Left forelimb (tissue), 1 donor: Measurements from ENCODE around the gene ZNF74.
"Not testable (repeated sequence)": the region's sequence is repeated elsewhere in the genome, so short reads cannot be mapped to it uniquely, and the experiment has no call there.

ENCODE experiments used
- DNase-seq: peaks from one replicate; pipeline ENCODE4 v3.0.0-alpha.2; 2018; ENCODE audit warnings: low spot score

Gene ZNF74

DNA sequence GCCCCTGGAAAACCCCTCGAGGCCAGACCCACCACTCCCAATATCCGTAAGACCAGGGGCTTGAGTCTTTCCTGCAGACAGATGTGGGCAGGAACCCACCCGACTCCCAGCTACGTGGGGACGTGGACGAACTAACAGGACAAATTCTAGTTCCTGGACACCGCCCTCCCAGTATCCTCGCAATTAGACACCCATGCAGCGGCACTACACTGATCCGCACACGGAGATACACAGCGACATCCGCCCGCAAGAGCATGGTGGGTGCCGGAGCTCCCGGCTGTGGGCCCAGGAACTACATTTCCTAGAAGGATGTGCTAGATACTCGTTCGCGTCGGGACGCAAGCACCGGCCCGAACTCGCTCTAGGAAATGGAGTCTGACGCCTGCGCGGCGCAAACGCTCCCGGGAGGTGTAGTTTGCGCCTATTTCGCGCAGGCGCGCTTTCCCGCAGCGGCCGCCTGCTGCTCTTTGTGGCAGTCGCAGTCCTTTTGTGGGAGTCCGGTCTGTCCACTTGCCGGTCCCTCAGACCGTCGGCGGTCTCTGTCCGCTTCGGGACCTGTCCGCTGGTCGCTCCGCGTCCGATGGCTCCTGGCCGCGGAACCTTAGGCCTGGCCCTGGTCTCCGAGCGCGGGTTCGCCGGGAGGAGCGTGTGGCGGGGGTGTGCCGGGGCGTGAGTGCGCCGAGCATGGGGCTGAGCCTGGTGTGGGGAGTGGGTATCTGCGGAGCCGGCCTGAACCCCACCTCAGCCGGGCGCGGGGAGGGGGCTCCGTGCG lies at the start of gene ZNF74:
TSS of gene ZNF74 (plus strand) at position 447 of the 772 bp plus-strand sequence. CDS start 478 bp downstream, outside the sequence.
- DNase-seq, result peak; percentile 92

DNA sequence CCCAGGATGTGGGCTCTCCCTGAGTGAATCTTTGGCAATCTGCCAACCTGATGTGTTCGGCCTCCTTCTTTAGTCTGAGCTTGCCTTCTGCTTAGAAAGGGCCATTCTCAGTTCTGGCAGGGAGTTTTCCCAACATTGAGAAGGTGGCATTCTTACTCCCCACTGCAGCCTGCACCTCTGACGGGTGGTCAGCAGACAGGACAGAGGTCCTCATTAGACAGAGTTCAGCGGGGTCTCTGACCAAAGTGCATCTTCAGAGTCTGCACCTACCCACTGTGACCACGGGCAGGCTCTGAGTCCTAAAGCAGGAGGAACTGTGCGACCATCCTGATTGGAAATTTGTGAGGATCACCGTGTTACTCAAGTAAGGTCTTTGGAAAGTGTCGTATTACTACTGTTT lies 47.4 kb upstream of the ZNF74 start:
- DNase-seq, result not testable (repeated sequence)

DNA sequence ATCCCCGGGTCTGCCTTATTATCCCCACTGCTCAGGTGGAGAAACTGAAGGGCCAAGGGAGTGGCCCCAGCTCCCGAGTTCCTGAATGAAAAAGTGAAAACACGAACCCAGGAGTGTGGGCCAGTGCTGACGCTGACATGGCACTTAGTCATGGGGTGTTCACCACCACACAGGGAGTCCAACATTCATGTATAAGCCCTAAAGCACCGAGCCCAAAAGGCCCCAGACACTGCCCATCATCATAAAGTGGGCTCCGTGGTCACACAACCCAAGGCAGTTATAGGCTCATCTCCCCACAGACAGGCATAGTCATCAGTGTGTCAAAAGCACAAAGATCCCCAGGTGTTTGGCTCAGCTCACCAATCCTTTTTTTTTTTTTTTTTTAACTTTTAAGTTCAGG lies 41.4 kb upstream of the ZNF74 start:
- peak; percentile 2 for DNase-seq

DNA sequence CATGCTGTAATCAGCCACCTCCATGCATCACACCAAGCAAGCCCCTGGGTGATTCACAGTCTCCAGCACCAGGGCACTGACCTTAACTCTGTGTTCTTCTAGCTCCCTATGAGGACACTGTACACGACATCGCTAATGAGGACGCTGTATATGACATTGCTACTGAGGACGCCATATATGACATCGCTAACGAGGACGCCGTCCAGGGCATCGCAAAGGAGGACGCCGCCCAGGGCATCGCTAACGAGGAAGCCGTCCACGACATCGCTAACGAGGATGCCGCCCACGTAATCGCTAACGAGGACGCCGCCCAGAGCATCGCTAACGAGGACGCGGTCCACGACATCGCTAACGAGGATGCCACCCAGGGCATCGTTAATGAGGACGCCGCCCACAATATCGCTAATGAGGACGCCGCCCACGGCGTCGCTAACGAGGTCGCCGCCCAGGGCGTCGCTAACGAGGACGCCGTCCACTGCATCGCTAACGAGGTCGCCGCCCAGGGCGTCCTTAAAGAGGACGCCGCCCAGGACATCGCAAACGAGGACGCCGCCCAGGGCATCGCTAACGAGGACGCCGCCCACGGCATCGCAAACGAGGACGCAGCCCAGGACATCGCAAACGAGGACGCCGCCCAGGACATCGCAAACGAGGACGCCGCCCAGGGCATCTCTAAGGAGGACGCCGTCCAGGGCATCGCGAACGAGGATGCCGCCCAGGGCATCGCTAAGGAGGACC lies 39.5 kb upstream of the ZNF74 start:
- peak; percentile 58 for DNase-seq

DNA sequence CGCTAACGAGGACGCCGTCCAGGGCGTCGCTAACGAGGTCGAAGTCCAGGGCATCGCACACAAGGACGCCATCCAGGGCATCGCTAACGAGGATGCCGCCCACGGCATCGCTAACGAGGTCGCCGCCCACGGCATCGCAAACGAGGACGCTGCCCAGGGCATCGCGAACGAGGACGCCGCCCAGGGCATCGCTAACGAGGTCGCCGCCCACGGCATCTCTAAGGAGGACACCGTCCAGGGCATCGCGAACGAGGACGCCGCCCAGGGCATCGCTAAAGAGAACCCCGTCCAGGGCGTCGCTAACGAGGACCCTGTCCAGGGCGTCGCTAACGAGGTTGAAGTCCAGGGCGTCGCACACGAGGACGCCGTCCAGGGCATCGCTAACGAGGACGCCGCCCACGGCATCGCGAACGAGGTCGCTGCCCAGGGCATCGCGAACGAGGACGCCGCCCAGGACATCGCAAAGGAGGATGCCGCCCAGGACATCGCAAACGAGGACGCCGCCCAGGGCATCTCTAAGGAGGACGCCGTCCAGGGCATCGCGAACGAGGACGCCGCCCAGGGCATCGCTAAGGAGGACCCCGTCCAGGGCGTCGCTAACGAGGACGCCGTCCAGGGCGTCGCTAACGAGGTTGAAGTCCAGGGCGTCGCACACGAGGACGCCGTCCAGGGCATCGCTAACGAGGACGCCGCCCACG lies 37.9 kb upstream of the ZNF74 start:
- DNase-seq, result peak; percentile 12

DNA sequence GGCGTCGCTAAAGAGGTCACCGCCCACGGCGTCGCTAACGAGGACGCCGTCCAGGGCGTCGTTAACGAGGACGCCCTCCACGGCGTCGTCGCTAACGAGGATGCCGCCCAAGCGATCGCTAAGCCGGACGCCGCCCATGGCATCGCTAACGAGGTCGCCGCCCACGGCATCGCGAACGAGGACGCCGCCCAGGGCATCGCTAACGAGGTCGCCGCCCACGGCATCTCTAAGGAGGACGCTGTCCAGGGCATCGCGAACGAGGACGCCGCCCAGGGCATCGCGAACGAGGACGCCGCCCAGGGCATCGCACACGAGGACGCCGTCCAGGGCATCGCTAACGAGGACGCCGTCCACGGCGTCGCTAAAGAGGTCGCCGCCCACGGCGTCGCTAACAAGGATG lies 37.0 kb upstream of the ZNF74 start:
- DNase-seq, result not testable (repeated sequence)

DNA sequence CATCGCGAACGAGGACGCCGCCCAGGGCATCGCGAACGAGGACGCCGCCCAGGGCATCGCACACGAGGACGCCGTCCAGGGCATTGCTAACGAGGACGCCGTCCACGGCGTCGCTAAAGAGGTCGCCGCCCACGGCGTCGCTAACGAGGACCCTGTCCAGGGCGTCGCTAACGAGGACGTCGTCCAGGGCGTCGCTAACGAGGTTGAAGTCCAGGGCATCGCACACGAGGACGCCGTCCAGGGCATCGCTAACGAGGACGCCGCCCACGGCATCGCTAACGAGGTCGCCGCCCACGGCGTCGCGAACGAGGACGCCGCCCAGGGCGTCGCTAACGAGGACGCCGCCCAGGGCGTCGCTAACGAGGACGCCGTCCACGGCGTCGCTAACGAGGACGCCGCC lies 36.0 kb upstream of the ZNF74 start:
- DNase-seq, result not testable (repeated sequence)

DNA sequence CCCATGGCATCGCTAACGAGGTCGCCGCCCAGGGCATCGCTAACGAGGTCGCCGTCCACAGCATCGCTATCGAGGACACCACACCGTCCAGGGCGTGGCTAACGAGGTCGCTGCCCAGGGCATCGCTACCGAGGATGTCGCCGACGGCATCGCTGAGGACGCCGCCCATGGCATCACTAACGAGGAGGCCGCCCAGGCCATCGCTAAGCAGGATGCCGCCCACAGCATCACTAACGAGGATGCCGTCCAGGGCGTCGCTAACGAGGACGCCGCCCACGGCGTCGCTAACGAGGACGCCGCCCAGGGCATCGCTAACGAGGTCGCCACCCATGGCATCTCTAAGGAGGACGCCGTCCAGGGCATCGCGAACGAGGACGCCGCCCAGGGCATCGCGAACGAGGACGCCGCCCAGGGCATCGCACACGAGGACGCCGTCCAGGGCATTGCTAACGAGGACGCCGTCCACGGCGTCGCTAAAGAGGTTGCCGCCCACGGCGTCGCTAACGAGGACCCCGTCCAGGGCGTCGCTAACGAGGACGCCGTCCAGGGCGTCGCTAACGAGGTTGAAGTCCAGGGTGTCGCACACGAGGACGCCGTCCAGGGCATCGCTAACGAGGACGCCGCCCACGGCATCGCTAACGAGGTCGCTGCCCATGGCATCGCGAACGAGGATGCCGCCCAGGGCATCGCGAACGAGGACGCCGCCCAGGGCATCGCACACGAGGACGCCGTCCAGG lies 35.3 kb upstream of the ZNF74 start:
- DNase-seq, result not testable (repeated sequence)

DNA sequence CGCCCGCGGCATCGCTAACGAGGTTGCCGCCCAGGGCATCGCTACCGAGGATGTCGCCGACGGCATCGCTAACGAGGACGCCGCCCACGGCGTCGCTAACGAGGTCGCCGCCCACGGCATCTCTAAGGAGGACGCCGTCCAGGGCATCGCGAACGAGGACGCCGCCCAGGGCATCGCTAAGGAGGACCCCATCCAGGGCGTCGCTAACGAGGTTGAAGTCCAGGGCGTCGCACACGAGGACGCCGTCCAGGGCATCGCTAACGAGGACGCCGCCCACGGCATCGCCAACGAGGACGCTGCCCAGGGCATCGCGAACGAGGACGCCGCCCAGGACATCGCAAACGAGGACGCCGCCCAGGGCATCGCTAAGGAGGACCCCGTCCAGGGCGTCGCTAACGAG lies 33.7 kb upstream of the ZNF74 start:
- DNase-seq, result not testable (repeated sequence)

DNA sequence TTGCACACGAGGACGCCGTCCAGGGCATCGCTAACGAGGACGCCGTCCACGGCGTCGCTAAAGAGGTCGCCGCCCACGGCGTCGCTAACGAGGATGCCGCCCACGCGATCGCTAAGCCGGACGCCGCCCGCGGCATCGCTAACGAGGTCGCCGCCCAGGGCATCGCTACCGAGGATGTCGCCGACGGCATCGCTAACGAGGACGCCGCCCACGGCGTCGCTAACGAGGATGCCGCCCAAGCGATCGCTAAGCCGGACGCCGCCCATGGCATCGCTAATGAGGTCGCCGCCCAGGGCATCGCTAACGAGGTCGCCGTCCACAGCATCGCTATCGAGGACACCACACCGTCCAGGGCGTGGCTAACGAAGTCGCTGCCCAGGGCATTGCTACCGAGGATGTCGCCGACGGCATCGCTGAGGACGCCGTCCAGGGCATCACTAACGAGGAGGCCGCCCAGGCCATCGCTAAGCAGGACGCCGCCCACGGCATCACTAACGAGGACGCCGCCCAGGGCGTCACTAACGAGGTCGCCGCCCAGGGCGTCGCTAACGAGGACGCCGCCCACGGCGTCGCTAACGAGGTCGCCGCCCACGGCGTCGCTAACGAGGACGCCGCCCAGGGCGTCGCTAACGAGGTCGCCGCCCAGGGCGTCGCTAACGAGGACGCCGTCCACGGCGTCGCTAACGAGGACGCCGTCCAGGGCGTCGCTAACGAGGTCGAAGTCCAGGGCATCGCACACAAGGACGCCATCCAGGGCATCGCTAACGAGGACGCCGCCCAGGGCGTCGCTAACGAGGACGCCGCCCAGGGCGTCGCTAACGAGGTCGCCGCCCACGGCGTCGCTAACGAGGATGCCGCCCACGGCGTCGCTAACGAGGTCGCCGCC lies 32.8 kb upstream of the ZNF74 start:
- not testable (repeated sequence) for DNase-seq

DNA sequence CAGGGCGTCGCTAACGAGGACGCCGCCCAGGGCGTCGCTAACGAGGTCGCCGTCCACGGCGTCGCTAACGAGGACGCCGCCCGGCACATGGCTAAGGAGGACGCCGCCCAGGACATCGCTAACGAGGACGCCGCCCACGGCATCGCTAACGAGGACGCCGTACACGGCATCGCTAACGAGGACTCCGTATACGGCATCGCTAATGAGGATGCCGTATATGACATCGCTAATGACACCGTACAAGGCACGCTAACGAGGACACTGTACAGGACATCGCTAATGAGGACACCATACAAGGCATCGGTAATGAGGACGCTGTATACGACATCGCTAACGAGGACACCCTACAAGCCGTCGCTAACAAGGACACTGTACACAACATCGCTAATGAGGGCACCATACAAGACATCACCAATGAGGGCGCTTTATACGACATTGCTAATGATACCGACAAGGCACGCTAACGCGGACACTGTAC lies 32.2 kb upstream of the ZNF74 start:
- DNase-seq, result not testable (repeated sequence)

DNA sequence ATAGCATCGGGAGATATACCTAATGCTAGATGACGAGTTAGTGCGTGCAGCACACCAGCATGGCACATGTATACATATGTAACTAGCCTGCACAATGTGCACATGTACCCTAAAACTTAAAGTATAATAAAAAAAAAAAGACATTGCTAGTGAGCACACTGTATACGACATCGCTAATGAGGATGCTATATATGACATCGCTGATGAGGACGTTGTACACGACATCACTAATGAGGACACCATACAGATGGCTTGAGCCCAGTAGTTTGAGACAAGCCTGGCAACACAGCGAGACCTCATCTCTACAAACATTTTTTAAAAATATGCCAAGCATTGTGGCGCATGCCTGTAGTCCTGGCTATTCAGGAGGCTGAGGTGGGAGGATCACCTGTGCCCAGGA lies 31.5 kb upstream of the ZNF74 start:
- DNase-seq, result not testable (repeated sequence)

DNA sequence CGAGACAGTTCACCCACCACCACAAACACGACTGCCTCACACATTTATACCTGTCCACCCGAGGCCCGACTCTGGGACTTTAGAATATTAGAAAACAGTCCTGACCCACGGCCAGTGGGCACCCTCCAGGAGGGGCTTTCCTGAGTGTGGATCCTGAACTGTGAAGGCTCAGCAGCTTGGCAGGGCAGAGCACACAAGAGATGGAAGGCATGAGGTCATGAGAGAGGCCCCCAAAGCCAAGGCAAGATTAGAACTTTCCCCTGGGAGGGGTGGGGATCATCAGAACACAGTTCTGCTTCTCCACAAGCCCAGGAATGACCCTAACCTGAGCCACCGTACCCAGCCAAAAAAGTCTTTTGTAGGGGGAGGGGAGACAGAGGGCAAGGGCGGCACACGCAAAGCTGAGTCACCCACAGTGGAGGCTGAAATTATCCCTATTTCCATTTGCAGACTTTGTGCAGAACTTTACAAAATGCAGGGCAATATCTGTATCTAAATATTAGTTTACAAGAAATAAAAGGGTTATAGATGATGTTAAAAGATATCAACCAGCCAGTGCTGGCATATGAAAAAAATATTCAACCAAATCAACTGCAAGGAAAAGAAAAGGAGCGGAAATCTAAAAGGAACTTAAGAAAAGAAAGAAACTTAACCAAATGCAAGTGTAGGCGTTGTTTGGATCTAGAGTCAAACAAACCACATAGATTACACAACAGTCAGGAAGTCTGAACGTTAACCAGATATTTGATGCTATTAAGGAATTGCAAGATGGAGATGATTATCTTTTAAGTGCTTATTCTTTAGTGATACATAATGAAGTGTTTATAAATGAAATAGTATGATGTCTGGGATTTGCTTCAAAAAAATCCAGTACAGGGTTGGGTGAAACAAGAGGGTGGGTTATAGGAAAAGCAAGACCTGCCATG lies 29.4 kb upstream of the ZNF74 start:
- DNase-seq, result not testable (repeated sequence)

DNA sequence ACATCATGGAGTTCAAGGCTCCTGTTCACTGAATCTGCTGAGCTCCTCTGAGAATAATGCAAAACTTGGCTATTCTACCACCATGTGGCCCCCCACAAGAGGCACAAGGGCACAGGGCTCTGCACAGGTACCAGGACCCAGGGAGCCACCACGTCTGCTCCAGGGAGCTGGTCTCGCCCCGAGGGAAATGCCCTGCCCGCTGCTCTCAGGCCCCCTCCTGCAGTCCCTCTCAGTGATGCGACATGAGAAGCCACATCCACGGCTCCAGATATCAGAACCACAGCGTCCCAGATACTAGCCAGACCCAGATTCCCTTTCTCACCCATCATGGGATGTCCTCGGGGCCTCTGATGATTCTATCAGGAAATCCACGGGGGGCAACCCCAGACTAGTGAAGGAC lies 27.1 kb upstream of the ZNF74 start:
- not testable (repeated sequence) for DNase-seq

DNA sequence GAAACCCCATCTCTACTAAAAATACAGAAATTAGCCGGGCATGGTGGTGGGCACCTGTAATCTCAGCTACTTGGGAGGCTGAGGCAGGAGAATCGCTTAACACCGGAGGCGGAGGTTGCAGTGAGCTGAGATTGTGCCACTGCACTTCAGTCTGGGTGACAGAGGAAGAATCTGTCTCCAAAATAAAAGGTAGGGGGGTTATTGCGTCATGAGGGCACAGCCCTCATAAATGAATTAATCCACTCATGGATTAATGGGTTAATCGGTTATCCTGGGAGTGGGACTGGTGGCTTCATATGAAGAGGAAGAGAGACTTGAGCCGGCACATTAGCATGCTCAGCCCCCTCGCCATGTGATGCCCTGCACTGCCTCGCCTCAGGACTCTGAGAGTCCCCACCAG lies 25.1 kb upstream of the ZNF74 start:
- not testable (repeated sequence) for DNase-seq

DNA sequence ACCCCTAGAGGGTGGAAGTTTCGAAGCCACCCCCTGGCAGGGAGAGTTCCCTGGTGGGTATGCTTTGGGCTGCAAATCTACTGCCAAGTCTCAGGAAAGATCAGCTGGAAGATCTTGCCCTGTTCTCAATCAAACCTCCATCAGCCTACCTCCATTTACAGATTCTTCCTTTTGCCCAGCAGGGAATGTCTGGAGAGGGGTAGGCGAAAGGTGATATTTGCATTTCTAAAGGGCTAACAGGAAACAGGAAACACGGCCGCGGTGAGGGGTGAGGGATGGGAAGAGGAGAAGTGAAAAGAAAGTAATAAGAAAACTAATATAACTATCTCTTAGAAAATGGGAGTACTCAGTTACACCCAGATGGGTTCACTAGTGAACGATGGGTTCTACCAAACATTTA lies 22.3 kb upstream of the ZNF74 start:
- not testable (repeated sequence) for DNase-seq

DNA sequence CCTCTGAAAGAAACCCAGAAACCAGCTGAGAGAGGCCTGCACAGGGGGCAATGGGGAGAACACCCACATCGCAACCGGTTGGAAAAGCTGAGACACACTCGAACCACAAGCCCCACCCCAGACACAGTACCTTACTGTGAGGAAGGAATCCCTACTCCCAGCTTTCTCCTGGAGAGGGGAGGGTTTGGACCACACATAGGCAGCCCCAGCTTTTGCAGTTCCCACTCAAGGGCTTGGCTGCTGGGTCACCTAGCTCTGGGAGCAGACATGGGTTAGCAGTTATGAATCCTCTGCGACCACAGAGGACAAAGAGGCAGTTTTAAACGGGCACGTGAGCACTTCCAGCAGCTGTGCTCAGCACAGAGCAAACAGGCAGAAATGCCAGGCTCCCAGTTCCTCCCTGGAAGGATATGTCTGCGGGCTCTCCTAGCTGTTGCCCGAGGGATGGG lies 21.5 kb upstream of the ZNF74 start:
- DNase-seq, result not testable (repeated sequence)

DNA sequence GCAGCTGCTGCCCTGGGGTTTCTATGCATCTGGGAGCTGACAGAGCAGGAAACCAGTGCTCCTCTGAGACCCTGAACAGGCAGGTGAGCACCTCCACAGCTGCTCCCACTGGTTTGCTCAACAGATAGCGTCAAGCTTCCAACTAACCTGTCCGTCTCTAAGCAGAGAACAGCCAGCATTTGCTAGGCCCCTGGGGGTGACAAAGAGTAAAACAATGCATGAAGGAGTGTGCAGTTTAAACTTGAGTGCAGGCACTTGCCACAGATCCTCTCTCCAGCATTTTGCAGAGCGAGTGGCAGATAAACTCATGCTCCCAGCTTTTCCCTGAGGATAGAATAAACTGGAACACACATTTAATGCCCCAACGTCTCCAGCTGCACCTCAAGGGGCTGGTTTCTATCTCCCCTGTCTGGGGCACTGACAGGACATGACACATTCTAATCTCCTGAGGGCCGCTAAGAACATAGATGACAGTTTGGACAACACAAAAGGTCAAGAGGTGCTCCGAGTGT lies 20.7 kb upstream of the ZNF74 start:
- not testable (repeated sequence) for DNase-seq

DNA sequence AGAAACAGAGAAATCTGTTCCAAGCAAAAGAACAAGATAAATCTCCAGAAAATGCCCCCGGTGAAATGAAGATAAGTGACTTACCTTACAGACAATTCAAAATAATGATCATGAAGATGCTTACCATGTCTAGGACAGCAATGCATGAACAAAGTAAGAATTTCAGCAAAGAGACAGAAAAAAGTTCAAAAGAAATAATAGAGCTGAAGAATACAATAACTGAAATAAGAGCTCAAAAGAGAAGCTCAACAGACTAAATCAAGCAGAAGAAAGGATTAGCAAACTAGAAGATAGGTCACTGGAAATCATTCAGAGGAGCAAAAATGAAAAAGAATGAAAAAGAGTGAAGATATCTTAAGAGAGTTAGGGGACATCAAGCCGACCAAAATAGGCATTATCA lies 19.8 kb upstream of the ZNF74 start:
- DNase-seq, result not testable (repeated sequence)
